Measurements from ENCODE around the gene NEGR1.

The NEGR1 gene

DNA sequence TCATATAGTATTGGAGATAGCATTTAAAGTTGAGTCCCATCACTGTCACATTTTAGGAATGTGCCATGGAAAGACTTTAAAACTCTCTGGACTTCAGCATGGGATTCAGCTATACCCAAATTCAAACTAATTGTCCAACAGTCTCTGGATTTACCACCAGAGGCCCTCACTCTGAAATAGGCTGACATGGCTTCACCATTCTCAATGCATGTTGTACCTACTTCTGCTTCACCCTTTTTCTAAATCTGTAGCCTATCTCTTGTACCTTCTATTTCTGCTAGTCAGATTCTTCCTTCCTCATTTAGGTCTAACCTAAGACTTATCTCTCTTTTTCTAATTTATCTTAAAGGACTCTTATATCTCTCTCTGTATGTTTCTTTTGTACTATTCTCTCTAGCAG, 688.8 kb downstream of the NEGR1 start:
- H3K27ac ChIP-seq, result no peak overlapping the region
- TF ChIP-seq, protein P1, sequence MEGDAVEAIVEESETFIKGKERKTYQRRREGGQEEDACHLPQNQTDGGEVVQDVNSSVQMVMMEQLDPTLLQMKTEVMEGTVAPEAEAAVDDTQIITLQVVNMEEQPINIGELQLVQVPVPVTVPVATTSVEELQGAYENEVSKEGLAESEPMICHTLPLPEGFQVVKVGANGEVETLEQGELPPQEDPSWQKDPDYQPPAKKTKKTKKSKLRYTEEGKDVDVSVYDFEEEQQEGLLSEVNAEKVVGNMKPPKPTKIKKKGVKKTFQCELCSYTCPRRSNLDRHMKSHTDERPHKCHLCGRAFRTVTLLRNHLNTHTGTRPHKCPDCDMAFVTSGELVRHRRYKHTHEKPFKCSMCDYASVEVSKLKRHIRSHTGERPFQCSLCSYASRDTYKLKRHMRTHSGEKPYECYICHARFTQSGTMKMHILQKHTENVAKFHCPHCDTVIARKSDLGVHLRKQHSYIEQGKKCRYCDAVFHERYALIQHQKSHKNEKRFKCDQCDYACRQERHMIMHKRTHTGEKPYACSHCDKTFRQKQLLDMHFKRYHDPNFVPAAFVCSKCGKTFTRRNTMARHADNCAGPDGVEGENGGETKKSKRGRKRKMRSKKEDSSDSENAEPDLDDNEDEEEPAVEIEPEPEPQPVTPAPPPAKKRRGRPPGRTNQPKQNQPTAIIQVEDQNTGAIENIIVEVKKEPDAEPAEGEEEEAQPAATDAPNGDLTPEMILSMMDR (IDR thresholded peaks at IDR 0.05), result no peak
- H3K4me3 ChIP-seq, result no peak overlapping the region
- no peak for DNase-seq (ENCODE audit: low spot score)

DNA sequence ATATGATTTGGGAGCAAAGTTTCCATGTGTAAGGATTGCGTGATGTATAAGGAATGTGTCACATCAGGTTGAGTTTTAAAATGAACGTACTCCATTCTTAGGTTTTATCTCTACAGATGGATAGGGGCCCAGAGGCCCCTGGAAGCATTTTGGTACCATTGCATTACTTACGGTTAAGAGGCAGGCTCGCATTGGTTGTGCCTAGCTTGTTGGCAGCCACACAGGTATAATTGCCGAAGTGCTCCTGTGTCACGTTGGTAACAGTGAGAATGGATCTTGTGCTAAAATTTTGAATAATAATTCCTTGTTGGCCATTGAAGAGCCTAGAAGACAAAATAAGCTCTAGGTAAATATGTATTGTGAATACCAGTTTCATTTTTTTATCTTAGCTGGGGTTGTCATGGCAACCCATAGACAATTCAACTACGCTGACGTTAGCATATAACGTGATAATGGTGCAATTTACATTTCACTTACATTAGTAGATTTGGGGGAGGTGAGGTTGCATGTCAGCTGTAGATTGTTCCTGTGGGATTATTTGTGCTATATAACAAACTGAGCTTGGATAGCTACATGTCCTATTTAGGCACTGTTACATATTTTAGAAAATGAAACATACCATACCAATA, 689.6 kb downstream of the NEGR1 start:
- TF ChIP-seq, protein P1 (IDR thresholded peaks at IDR 0.05), result no peak
- Histone ChIP-seq H3K27ac (no peak overlapping the region), H3K4me3 (no peak overlapping the region)
- no peak for DNase-seq (ENCODE audit: low spot score)

DNA sequence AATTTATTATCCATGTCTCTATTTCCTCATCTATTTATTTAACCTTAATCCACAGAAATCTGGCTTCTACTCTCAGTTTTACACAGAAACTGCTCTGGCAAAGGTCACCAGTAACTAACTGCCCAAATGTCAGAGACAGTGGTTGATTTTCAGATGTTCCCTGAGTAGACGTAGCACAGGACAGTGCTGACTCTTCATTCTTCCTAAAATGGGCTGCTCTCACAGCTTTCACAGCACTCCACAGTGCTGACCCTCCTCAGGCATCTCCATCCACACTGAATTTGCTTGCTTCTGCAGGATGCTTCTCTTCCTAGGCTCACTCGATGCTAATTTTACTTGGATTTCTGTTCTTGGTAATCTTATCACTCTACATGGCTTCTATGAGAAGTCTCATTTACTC, 693.3 kb downstream of the NEGR1 start:
- DNase-seq (ENCODE audit: low spot score), result no peak
- H3K4me3 ChIP-seq, result no peak overlapping the region
- H3K27ac ChIP-seq, result no peak overlapping the region
- TF ChIP-seq, protein P1 (IDR thresholded peaks at IDR 0.05), result no peak

DNA sequence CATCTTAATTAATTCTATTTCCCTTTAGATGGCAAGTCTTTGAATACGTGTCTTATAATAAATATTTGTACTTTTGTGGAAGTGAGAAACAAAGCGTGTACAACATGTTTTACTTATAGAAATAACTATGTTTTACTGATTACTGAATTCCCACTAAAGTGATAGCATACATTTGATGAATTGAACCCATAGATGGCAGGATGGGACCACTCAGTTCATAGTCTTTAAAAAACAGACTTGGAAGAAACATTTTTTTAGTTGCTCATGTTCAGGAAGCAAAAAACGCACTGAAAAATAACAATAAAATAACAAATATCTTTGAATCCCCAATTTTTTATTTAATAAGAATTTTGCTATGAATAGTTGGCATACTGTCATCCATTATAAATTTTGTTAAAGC, 694.4 kb downstream of the NEGR1 start:
- Histone ChIP-seq H3K4me3 (no peak overlapping the region), H3K27ac (no peak overlapping the region)
- TF ChIP-seq, protein P1 (IDR thresholded peaks at IDR 0.05), result no peak
- DNase-seq (ENCODE audit: low spot score), result no peak

DNA sequence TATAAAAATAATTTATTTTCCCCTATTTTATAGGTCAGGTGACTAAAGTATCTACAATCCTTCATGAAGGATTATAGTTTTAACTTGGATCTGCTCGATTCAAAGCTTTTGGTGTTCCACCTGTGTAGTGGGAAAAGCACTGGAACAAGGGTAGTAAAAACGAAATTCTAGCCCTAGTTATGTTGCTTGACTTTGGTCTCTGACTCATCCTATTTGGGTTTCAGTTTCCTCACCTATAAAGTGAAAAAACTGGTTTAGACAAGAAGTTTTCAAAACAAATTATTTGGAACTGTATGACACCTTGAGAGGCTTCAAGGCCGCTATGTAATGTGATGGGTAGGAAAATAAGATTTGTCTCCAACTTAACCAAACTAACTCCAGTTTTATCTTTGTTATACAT, 696.3 kb downstream of the NEGR1 start:
- TF ChIP-seq, protein P1 (IDR thresholded peaks at IDR 0.05), result no peak
- no peak for DNase-seq (ENCODE audit: low spot score)
- H3K4me3 ChIP-seq, result no peak overlapping the region
- no peak overlapping the region for H3K27ac ChIP-seq

DNA sequence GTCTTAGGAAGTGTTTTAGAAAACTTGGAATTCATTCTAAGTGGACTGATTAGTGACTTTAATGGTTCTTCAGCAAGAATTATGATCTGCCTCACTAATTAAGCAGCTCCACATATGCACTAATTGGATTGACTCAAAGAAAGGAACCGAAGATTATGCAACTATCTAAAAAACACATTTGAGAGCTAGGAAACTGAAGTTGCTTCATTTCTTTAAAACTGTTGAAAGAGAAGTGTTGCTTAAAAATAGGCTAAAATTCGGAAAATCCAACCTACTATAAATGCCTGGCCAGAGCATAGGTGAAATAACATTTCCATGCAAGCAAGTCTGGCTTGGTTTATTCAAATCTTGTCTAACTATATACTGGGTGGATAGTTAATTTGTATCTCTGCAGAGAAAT, 698.6 kb downstream of the NEGR1 start:
- Histone ChIP-seq H3K27ac (no peak overlapping the region), H3K4me3 (no peak overlapping the region)
- TF ChIP-seq, protein P1 (IDR thresholded peaks at IDR 0.05), result no peak
- DNase-seq (ENCODE audit: low spot score), result no peak

DNA sequence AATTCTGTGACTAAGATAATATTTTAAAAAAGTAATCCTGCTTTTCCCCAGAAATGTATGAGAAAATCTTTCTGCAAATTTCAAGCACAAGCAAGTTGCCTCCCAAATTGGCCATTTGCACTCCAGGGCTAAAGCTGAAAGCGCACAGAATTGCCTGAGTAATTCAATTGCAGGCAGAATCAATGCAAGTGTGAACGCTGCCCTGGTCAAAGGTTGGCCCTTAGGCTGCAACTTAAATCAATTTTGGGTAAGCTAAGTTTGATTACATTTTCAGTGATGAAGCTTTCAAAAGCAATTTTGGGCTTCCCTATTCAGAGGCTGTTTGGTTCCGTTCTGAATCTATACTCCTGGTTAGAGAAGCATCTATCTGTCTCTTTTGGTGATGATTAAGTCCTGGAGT, 699.7 kb downstream of the NEGR1 start:
- no peak for DNase-seq (ENCODE audit: low spot score)
- Histone ChIP-seq H3K27ac (no peak overlapping the region), H3K4me3 (no peak overlapping the region)
- TF ChIP-seq, protein P1 (IDR thresholded peaks at IDR 0.05), result no peak
